ENCODE measurements around the gene SOHLH1. TPM values are rescaled to one million over a fixed set of nuclear protein-coding genes. Genes with fewer than 3 reads are reported as not detected.

The SOHLH1 gene
- total RNA-seq, 2 donors from 2014 or later, result not detected

DNA sequence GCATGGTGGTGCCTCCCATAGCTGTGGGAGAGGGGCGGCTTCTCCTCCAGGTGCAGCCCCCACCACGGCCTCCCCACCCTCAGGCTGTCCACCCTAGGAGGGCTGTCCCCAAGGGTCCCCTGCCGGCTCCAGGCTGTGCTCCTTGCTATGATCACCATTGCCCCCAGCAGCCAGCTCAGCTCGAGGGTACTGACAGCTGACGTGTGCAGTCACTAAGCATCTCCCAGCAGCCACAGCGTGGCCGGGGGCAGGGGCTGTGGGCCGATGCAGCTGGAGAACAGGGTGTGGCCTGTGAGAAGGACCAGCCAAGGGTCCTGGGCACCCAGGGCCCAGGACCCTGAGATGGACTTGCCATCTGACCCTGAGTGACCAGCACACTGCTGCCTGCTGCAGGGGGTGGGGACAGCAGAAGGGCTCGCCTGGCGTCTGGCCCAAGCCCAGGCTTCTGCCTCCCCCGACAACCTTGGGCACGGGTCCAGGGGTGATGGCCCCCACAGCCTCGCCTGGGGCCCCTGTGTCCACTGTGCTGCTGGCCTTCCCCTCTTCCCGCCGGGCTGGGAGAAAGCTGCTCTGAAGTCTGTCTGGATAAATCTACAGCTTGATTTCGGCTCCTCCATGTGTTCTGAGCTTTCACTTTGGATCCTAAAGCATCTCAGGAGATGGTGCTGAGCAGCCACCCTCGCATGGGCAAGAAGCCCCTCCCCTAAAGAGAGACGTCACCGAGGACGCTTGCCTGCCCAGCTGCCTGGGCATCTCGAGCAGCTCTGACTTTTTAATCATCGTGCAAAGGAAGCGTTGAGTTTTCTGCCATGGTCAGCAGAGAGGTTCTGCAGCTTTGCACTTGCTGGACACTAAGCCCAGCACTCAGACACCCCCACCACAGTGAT is 8.2 kb upstream of the SOHLH1 start:
- ATAC-seq (no peak), DNase-seq (no peak)
- intact Hi-C loops (cut with DNase I, micrococcal nuclease), result no loop called here

DNA sequence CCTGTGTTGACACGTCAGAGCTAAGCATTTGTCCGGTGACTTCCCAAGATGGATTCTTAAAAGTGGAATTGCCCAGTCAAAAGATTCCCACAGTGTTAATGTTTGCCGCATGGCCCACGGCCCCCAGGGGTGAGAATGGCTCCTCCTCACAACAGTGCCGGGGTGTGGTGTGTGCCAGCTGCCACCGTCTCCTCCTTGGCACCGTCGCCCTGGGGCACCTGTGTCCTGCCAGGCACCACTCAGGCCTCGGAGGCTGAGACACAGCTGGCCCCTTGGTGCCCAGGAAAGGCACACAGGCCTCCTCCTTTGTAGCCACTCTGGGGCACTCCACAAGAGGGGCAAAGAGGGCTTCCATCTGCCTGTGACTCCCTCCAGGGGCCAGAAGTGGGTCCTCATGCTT is 7.0 kb upstream of the SOHLH1 start:
- DNase-seq (no peak), ATAC-seq (no peak)
- intact Hi-C loops (cut with DNase I, micrococcal nuclease), result no loop called here

DNA sequence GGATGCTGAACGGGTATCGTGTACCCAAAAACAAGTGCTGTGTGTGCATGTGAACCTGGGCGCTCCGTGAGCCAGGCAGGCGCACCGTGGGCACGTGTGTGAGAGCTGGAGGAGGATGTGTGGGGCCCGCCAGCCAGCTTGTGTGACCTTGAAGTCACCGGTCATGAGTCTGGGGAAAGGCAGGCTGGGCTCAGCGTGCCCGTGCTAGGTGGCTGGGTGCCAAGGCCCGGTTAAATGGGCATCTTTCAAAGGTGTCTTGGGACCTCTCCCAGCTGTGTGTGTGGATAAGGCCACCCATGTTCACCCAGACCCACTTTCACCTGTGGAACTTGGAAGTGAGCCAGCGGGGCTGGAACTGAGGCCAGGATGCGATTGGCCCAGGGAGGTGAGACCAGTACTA is 6.1 kb upstream of the SOHLH1 start:
- ATAC-seq (no peak), DNase-seq (no peak)
- intact Hi-C loops (cut with DNase I, micrococcal nuclease), result no loop called here

DNA sequence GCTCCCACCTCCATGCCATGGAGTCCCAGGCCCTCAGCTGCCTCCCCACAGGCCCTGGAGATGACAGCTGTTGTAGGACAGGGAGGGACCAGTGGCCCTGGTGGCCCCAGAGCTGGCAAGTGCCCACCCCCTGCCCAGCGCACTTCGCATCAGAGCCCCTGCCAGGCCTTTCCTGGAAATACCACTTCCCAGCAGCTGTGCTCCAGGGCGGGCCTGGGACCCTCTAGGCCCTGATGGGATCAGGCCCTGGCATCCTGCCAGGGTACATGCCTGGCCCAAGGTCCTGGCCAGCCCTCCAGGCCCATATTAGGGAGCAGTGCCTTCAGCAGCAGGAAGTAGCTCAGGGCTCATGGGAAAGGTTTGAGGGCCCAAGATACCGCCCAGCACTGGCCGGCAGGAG is 5.2 kb upstream of the SOHLH1 start:
- no peak for DNase-seq
- intact Hi-C loops (cut with DNase I, micrococcal nuclease), result no loop called here
- ATAC-seq, result no peak

DNA sequence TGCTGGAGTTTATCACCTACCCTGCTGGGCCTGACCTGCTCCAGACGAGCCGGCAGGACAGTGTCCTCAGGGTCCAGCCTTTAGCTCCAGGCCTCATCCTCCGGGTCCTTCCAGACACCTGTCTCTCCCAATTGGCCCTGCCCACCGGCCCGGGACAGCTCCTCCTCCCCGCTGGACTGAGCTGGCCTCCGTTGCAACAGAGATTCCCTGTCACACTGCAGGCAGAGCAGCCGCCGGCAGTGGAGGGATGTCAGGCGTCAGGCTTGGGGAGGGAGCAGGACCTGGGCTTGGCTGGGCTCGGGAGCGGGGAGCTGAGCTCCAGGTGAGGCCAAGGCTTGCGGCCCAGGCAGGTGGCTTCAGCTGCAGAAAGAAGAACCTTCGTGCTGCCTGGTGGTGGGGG is 4.4 kb upstream of the SOHLH1 start:
- DNase-seq, result no peak
- no peak for ATAC-seq
- intact Hi-C loops (cut with DNase I, micrococcal nuclease), result no loop called here

DNA sequence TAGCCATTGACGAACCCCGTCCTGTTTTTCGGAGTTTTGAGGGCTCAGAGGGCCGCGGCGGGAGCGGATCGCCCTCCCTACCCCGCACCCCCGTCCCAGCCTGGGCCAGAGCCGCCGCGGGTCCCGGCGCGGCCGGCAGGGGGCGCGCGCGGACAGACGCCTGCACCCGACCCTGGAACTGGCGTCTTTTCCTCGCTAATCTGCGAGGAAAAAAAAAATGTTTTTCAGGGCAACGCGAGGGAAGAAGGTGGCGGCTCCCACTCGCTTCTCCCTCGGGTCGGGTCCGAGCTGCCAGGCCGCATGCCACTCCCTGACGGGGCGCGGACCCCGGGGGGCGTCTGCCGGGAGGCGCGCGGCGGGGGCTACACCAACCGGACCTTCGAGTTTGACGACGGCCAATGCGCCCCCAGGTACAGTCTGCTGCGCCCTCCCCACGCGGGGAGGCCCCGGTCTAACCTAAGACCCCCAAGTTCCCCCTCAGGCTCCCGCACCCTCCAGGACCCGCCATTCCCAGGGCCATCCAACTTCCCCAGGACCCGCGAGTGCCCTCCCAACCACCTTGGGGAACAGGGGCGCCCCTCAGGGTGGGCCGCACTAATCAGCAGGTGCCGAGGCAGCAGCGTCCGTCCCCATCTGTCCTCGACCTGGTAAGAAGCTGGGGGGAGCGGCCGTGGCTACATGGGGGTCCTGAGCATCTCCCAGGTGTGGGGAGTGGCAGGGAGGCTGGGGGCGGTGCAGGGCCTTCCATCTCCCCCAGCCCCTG is 2.9 kb upstream of the SOHLH1 start, which contains the start of gene KCNT1:
TSS of gene KCNT1 (plus strand) at position 227 of the 763 bp plus-strand sequence. CDS start at position 301, 74 bp downstream.
- peak in 1 of 2 donors; percentile 45 for DNase-seq
- ATAC-seq, result peak; percentile 73
- intact Hi-C loops (cut with DNase I, micrococcal nuclease), result no loop called here

DNA sequence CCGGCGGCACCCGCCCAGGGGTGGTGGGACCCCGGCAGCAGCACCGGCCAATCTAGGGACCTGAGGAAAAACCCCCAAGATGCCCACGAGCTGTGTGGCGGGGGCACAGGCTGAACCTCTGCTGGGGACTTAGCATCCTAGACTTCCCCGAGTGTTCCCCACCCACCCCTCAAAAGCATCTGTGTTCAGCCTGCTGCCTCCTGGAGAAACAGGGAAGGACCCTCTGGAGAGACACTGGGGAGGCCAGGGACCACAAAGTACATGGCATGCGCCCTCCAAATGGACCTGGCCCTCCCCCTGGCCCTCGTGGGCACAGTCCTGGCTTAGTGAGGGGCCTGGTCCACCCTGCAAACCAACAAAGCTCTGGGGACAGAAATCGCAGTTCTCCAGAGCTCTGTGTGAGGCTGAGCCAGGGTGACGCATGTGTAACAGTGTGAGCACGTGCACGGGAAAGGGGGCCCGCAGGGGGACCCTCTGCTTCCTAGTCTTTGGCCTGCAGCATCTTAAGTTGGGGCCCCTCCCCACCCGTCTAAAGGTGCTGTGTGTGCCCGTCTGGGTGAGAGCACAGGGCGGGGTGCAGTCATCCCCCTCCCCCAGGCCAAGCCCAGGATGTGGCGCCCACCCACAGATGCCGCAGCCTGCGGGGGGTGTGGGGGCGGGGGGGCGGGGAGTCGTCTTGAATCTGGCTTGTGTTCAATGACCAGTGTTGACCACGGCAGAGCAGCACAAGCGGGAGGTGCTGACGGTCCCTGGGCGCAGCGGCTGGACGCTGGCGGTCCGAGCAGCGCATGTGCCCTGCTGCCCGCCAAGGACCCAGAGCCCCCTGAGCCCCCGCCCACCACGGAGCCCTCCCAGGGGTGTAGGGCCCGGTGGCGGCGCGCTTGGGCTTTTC is 2.0 kb upstream of the SOHLH1 start:
- intact Hi-C loops (cut with DNase I, micrococcal nuclease), result no loop called here
- ATAC-seq (no peak), DNase-seq (no peak)

DNA sequence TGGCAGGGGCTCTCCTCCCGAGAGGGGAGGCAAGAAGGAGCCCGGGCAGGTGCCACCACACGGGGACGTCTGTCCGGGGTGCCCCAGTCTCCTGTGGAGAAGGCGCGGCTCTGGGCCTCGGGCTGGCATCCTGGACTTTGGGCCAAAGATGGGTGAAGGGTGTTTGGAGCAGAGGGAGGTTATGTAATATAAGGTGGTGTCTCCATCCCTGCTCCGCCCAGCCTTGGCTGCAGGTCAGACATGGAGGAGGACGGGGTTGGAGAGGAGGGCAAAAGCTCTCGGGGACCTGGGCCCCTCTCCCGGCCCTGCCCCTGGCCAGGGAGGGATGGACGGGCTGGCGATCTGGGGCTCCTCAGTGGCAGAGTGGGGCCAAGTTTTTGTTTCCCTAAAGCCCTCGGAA is 1.2 kb upstream of the SOHLH1 start:
- no peak for ATAC-seq
- intact Hi-C loops (cut with DNase I, micrococcal nuclease), result no loop called here
- no peak for DNase-seq

DNA sequence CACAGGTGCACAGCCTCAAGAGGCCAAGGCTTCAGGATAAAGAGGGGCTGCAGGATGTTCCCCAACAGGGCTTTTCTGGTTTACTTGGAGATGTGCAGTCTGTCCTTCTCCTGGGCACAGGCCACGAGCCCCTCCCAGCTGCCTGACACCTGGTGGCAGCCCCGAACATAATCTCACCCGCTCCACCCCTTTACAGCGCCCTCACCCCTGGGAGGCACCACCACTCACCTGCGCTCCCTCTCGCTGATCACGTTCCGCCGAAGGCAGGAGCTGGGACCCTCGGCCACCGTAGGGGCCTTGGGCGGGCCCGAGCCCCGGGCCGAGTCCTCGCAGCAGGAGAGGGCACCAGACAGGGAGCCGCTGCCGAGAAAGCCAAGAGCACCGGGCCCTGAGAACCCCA is 514 bp downstream of the SOHLH1 start:
- intact Hi-C loops (cut with DNase I, micrococcal nuclease), result no loop called here
- ATAC-seq (no peak), DNase-seq (no peak)

DNA sequence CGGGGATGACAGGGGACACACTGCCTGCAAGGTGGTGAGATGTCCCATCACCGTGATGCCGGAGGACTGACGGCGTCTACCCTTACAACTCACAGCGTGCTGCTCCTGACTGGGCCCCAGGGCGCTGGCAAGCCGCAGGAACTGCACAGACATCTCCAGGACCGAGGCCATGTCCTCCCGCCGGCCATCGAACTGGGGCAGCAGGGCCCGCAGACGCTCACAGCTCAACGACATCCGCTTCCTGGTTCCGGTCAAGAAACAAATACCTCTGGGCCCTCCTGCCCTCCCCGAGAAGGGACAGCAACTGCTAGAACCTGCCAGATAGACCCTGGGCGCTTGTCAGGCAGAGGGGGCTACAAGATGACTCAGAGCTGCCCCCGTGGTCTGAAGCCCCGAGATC is 1.0 kb downstream of the SOHLH1 start:
- intact Hi-C loops (cut with DNase I, micrococcal nuclease), result no loop called here
- DNase-seq (no peak), ATAC-seq (no peak)

DNA sequence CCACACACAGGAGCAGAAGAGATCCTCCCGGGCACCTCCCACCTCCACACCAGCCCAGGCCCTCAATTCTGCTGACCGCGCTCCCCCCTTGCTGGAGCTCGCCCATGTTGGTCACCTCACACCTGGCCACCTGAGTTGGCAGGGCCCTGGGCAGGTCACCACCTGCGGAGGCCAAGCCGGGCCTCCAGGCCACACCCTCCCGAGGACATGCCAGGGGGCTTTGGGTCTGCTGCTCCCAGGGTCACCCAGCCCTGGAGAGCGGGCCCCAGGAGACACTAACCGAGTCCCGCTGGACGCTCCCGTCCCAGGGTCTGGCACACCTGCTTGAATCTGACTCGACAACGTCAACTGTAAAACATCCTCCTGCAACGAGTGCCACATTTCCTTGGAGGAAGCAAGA is 2.1 kb downstream of the SOHLH1 start:
- no peak for DNase-seq
- no peak for ATAC-seq
- intact Hi-C loops (cut with DNase I, micrococcal nuclease), result no loop called here

DNA sequence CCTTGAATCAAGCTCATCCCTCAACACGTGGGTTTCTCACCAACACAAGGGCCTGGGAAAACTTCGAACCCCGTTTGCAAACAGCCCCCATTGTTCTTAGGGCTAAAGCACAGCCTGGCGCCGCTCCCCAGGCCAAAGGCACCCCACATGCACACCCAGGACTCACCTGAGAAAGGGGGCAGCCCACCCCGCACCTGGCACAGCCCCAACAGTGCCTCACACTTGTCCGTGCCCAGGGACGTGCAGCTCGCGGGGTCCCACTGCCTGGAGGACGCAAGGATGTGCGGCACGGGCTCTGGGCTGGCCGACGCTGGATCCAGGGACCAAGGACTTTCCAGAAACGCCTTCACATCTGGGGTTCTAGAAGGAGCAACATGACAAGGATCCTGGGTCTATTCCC is 2.8 kb downstream of the SOHLH1 start:
- ATAC-seq, result no peak
- intact Hi-C loops (cut with DNase I, micrococcal nuclease), result no loop called here

DNA sequence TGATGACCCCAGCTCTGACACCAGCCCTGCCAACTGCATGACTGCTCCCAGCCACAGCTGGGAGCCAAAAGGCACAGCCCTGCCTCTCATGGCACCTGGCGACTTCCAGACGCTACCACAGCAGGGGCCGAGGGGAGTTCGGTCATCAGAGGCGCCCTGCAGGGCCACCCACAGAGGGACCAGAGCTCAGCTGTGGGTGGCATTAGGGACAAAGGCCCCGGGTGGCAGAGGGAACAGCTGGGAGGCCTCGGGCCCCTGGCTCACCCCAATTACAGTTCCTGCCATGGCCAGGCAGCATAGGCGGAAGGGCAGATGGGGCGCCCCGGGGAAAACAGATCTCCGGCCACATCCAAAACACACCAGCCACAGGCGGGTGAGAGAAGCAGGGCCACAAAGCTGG is 3.6 kb downstream of the SOHLH1 start:
- DNase-seq (no peak), ATAC-seq (no peak)
- intact Hi-C loops (cut with DNase I, micrococcal nuclease), result no loop called here

More for the DNA sequence above, 2.8 kb downstream of the SOHLH1 start:
- no peak for DNase-seq

DNA sequence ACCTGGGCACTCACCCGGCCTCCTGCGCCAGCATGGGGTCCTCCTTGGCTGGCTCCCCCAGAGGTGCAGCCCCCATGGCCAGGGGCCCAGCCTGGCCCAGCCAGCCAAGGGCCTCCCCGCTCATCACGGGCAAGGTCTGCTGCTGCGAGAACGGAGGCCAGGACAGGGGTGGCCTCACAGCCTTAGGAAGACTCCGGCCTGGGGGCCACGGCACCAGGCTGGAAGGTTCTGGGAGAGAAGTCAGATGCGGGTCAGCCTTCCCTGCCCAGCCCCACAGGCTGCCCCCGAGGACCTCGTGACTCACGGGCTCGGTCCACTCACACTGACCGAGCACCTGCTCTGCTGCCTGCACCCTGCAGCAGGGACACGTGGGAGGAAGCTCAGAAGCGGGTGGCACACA is 4.2 kb downstream of the SOHLH1 start:
- intact Hi-C loops (cut with DNase I, micrococcal nuclease), result no loop called here
- ATAC-seq, result no peak
- DNase-seq, result no peak

DNA sequence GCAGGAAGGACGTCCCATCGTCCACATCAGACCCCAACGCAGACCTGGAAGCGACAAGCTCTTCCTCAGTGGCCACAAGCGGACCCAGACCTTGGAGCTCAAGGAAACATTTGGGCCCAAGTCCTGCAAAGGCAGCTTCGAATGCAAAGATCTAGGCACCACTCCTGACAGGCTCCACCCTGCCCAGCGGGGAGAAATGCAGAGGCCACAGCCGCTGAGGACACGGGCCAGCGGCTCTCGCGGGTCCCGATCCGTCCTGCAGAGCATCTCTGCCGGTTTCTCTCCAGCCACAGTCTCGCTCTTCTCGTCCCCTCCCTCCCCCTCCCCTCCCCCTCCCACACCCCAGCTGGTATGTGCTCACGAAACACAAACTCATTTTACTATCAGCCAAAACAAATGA is 4.9 kb downstream of the SOHLH1 start:
- ATAC-seq (no peak), DNase-seq (no peak)
- intact Hi-C loops (cut with DNase I, micrococcal nuclease), result no loop called here

DNA sequence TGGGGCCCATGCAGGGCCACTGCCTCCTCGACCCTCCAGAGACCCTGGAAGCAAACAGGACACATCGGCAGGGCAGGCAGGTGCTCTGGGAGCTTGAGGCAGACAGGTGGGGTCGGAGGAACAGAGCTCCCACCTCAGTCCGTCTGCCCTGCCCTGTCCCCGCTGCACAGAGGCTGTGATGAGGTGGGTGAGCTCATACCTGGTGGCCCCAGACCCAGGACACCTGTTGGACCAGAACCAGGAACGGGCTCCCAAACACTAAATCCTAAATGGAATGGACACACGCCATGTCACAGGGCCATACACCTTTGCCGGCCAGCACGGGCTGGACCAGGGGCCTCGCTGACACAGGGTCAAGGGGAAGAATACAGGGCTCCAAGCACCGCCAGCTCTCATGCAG is 5.5 kb downstream of the SOHLH1 start:
- DNase-seq (no peak), ATAC-seq (no peak)
- intact Hi-C loops (cut with DNase I, micrococcal nuclease), result no loop called here

DNA sequence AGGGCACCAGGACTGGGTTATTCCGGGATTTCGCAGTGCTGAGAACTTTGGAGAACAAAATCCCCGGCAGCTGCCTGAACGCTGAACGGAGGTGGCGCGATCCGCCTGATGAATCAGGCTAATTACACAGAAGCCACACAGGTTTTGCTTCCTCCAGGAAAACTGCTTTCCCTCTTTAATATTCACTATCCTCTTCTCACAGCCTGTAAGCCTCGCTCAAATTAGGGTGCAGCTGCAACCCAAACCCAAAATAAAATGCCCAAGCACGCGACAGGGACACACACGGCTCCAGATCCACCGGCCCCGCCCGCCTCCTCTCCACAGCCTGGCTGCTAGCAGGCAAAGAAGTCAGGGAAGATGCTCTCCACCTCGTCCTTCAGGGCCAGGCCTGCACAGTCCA is 6.0 kb downstream of the SOHLH1 start:
- intact Hi-C loops (cut with DNase I, micrococcal nuclease), result no loop called here
- ATAC-seq, result no peak

DNA sequence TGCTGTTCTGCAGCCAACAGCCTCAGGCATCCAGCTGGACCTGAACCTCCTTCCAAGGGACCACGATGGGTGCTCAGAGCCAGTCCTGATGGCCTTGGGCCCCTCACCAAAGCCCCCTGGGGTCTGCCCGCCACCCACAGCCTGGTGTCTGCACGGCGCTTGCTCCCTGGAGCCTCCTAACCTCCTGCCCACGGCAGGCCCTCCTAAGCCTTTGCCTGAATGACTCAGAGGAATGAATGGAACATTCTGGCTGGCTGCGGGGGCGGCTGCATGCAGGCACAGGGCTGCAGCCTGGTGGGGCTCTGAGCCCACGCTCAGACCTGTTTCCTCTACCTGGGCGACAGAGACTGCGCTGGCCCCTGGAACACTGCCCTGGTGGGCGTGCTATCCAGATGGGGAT is 6.9 kb downstream of the SOHLH1 start:
- intact Hi-C loops (cut with DNase I, micrococcal nuclease), result no loop called here
- no peak for ATAC-seq
- DNase-seq, result no peak

More for the DNA sequence above, 6.0 kb downstream of the SOHLH1 start:
- no peak for DNase-seq

DNA sequence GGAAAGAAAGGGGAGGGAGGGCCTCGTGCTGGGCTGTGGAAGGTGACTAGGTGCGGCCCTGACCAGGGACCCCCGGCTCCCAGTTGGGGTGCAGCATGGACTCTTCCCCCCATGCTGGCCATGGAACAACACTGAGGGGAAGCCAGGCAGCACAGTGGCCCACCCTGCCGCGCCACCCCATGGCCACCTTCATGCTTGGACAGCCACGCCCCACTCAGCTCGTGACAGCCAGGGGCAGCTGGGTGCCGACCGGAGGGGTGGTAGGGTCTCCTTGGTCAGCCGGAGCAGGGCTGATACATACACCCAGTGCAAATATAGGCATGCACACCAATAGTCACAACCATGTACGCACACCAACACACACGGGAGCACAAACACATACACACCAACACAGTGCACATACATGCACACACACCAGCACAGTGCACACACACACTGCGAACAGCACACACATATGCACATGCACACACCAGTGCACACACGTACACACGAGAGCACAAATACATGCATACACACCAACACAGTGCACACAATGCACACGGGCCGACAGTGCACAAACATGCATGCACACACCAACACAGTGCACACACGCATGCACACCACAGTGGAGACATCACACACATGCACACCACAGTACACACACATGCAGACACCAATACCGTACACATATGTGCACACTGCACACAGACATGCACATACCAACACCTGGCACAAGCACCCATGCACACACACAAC is 8.3 kb downstream of the SOHLH1 start:
- no peak for DNase-seq
- ATAC-seq, result no peak
- intact Hi-C loops (cut with DNase I, micrococcal nuclease), result no loop called here
